Ovary (tissue), 3 donors: ENCODE measurements around the gene TIPRL.

Experiments used
- POLR2A ChIP-seq: fragments of 450-650 bp; IDR thresholded peaks from one replicate; pipeline ENCODE4 v1.6.1; 2017; ENCODE audit warnings: antibody characterized with exemption, mild to moderate bottlenecking, moderate library complexity
- TF ChIP-seq, protein P1 (sequence below), 3 donors: fragments of 450-650 bp in 2 of 3; fragments of 200-600 bp in 1 of 3; IDR thresholded peaks; one replicate each; pipeline versions ENCODE4 v1.5.1 to v1.8.0; 2016 to 2022; ENCODE audit warnings: antibody characterized with exemption in 3 of 3, mild to moderate bottlenecking in 1 of 3
- donor health status: DM: no; HTN: no; CAD: no.

GRCh38 chr1:168167806-168168205 lies 11.0 kb upstream of the TIPRL start:
- TF ChIP-seq, protein P1, sequence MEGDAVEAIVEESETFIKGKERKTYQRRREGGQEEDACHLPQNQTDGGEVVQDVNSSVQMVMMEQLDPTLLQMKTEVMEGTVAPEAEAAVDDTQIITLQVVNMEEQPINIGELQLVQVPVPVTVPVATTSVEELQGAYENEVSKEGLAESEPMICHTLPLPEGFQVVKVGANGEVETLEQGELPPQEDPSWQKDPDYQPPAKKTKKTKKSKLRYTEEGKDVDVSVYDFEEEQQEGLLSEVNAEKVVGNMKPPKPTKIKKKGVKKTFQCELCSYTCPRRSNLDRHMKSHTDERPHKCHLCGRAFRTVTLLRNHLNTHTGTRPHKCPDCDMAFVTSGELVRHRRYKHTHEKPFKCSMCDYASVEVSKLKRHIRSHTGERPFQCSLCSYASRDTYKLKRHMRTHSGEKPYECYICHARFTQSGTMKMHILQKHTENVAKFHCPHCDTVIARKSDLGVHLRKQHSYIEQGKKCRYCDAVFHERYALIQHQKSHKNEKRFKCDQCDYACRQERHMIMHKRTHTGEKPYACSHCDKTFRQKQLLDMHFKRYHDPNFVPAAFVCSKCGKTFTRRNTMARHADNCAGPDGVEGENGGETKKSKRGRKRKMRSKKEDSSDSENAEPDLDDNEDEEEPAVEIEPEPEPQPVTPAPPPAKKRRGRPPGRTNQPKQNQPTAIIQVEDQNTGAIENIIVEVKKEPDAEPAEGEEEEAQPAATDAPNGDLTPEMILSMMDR (IDR thresholded peaks at IDR 0.05): no peak
- TF ChIP-seq POLR2A: no peak
